Measurements from ENCODE around the gene IL17C.
"Not testable (repeated sequence)": the region's sequence is repeated elsewhere in the genome, so short reads cannot be mapped to it uniquely, and the experiment has no call there.

IL17C gene

GRCh38 chr16:88662843-88663606 is 24.7 kb downstream of the IL17C start, which contains the start of gene MVD:
TSS of gene MVD (minus strand) at chr16:88663091. CDS start at chr16:88663080, 11 bp downstream.
- DNase-seq: peak; percentile 76 to 90

DNA sequence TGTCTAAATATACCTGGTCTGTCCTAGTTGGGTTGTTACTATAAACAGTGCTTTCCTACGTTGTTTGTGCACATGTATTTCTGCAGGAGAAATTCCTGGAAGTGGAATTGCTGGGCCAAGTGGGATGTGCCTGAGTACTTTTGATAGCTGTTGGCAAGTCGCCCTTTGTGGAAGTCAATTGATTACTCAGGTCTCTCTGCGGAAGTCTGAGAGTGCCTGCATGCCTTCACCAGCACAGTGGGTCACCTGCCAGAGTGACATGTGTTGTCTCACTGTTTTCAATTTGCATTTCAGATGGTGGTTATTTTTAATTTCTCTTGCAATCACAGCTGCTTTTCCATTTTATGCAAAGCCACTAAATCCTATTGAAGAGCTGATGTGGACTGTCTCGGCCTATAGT is 26.8 kb downstream of the IL17C start:
- no peak for DNase-seq

GRCh38 chr16:88665570-88665969 is 27.2 kb downstream of the IL17C start:
- no peak for DNase-seq

- DNase-seq: no peak
Observed at GRCh38 chr16:88667461-88667860, 29.1 kb downstream of the IL17C start.

- DNase-seq: not testable (repeated sequence)
Observed at GRCh38 chr16:88669493-88669892, 31.1 kb downstream of the IL17C start.

- DNase-seq: no peak
Observed at GRCh38 chr16:88669980-88670379, 31.6 kb downstream of the IL17C start.

- DNase-seq: no peak
Observed at GRCh38 chr16:88671806-88672205, 33.4 kb downstream of the IL17C start.

DNA sequence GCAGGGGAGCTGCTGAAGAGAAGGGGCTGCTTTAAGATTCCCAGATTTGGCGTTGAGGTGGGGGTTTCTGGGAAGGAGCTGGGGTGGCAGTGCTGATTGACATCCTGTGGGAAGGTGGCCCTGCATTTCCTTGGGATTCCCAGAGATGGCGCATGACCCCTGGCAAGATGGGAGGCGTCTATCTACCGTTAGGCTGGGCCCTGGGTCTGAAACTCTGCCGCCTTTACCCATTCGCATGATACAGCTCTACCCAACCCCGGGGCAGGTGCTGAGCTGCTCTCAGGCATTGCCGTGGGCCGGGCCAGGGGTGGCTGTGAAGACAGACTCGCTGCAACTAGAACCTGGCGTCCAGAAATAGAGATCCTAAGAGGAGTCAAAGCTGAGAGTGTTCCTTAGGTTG is 34.4 kb downstream of the IL17C start:
- DNase-seq: no peak

DNA sequence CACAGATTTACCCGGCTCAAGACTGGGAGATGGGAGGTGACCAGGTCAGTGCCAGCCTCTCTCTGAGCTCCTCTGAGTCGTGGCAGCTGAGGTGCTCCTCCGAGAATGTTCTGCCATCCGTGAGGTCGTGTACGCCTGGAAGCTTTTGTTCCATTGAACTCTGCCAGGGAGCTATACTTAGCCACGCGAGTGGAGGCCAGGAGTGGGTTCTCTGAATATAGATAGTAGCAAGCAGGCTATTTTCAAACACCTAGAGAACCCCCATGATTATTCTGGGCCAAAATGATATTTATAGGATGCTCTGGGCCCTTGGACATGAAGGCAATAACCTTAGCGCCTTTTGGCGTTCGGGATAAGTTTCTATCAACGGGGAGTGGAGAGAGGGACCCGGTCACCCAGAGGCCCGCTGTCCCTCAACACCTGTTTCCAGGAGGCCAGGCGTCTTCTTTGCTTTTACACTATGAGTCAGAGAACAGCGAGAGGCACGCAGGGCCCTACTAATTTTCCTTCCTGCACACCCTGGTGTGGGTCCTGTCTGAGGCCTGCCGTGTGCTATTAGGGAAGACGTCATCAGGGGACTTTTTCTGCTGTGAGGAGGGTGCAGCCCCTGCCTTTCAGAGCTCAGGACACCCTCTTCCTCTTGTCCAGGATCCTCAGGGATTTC is 35.5 kb downstream of the IL17C start:
- DNase-seq: no peak

GRCh38 chr16:88676502-88677242 is 38.3 kb downstream of the IL17C start:
- DNase-seq: no peak

DNA sequence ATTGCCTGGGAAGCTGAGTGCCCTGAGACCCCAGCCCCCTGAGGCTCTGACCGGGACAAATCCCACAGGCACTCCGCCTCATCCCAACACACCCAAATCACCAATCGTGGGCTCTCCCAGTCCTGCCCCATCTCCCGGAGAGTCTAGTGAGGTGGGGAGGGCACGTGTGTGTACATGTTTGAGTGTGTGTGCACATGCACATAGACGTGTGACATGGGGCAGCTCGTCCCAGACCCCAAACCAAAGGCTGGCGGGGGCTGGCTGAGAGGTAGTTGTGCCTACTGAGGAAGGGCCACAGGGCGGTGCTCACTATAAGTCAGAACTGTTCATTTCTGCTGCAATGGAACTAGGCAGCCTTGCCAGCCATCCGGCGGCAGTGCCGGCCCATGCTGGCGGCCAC is 39.3 kb downstream of the IL17C start:
- DNase-seq: no peak

DNA sequence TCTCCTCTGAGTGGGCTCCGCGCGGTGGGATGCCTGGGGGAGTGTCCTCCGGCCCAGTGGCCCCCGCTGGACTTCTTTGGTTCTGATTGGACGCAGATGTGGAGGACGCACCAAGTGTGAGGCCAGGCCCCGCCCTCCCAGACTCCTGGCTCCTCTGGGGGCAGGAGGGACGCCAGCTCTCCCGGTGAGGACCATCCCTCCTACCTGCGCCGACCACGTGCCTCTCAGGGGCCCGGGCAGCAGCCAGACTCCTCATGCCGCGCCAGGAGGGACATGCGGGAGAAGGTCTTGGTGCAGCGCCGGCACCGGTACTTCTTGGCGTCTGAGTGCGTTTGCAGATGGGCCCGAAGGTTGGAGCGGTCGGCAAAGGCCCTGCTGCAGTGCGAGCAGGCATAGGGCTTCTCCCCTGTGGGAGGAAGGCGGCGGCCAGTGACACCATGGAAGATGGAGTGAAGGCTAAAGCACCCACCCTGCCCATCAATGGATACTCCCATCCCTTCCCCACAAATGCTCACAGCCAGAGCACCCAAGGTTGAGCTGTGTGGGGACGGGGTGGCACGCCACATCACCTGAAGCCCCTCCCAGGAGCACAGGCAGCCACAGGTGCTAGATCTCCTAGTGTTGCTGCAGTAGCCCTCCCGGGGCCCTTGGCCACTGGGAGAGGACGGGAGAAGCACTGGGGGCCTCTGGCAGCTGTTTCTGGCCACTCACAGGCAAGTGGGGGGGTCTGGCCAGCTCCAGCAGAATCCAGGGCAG is 40.0 kb downstream of the IL17C start:
- DNase-seq: no peak

- DNase-seq: no peak
Observed at GRCh38 chr16:88680554-88681083, 42.2 kb downstream of the IL17C start.

- no peak for DNase-seq
Observed at GRCh38 chr16:88681084-88681680, 42.8 kb downstream of the IL17C start.

- peak; percentile 29 to 85 for DNase-seq
Observed at GRCh38 chr16:88681709-88682451, 43.5 kb downstream of the IL17C start.

- DNase-seq: no peak
Observed at GRCh38 chr16:88684569-88685155, 46.3 kb downstream of the IL17C start.

GRCh38 chr16:88685156-88686061 is 47.0 kb downstream of the IL17C start:
- DNase-seq: peak; percentile 33 to 57

GRCh38 chr16:88686062-88686438 is 47.7 kb downstream of the IL17C start:
- no peak for DNase-seq

- DNase-seq: peak in 1 of 2 donors; percentile 65
Observed at GRCh38 chr16:88686439-88687253, 48.3 kb downstream of the IL17C start, which contains the start of gene SNAI3. TSS of gene SNAI3 (minus strand) at chr16:88686507. CDS start at chr16:88686406, 101 bp downstream.

Data from bone marrow (tissue), 2 donors.